Central memory CD4-positive, alpha-beta T cell (primary cell): Measurements from ENCODE around the gene SLIT2.

Experiments
- DNase-seq: peaks from one replicate; pipeline ENCODE4 v3.0.0; 2022
- total RNA-seq, 3 experiments: gene quantifications; one replicate each; lab custom pipeline; 2026; lab: John Stamatoyannopoulos, UW

The SLIT2 gene
- 0 to 0.04 (median 0) reads per million in 3 experiments for total RNA-seq

GRCh38 chr4:20251796-20252655 is at the start of gene SLIT2:
TSS of gene SLIT2 (plus strand) at chr4:20251905. CDS start at chr4:20253816, 1,911 bp downstream.
- DNase-seq: no peak

- DNase-seq: no peak
Observed at GRCh38 chr4:20203508-20203907, 48.2 kb upstream of the SLIT2 start.

GRCh38 chr4:20217521-20217920 is 34.2 kb upstream of the SLIT2 start:
- DNase-seq: no peak

GRCh38 chr4:20217951-20218350 is 33.8 kb upstream of the SLIT2 start:
- no peak for DNase-seq

- DNase-seq: no peak
Observed at GRCh38 chr4:20219521-20219920, 32.2 kb upstream of the SLIT2 start.

GRCh38 chr4:20237894-20238537 is 13.7 kb upstream of the SLIT2 start:
- no peak for DNase-seq

- no peak for DNase-seq
Observed at GRCh38 chr4:20248155-20248558, 3.5 kb upstream of the SLIT2 start.

GRCh38 chr4:20249333-20249732 is 2.4 kb upstream of the SLIT2 start:
- no peak for DNase-seq

- no peak for DNase-seq
Observed at GRCh38 chr4:20251031-20251795, 492 bp upstream of the SLIT2 start.

GRCh38 chr4:20252656-20253282 is 1.1 kb downstream of the SLIT2 start:
- DNase-seq: no peak

- no peak for DNase-seq
Observed at GRCh38 chr4:20253283-20253734, 1.6 kb downstream of the SLIT2 start.

- no peak for DNase-seq
Observed at GRCh38 chr4:20253735-20254409, 2.2 kb downstream of the SLIT2 start.

- no peak for DNase-seq
Observed at GRCh38 chr4:20254511-20255250, 3.0 kb downstream of the SLIT2 start.

- no peak for DNase-seq
Observed at GRCh38 chr4:20255251-20255586, 3.5 kb downstream of the SLIT2 start.

- DNase-seq: no peak
Observed at GRCh38 chr4:20255823-20256222, 4.1 kb downstream of the SLIT2 start.

GRCh38 chr4:20256381-20256881 is 4.7 kb downstream of the SLIT2 start:
- DNase-seq: no peak

- DNase-seq: no peak
Observed at GRCh38 chr4:20259707-20260106, 8.0 kb downstream of the SLIT2 start.

- no peak for DNase-seq
Observed at GRCh38 chr4:20260821-20261220, 9.1 kb downstream of the SLIT2 start.

- no peak for DNase-seq
Observed at GRCh38 chr4:20262221-20262620, 10.5 kb downstream of the SLIT2 start.

GRCh38 chr4:20264688-20265087 is 13.0 kb downstream of the SLIT2 start:
- DNase-seq: no peak

GRCh38 chr4:20265726-20266125 is 14.0 kb downstream of the SLIT2 start:
- no peak for DNase-seq
